Stimulated activated CD8-positive, alpha-beta memory T cell treated with anti-CD3 and anti-CD28 coated beads, Interleukin-2, amount 100 ng/mL, for 1 hour (primary cell): ENCODE data around the gene CD1E.
"Not testable (repeated sequence)": the region's sequence is repeated elsewhere in the genome, so short reads cannot be mapped to it uniquely, and the experiment has no call there.

Source experiments
- DNase-seq, 2 donors: peaks; one replicate each; pipeline ENCODE4 v3.0.0-alpha.2; 2020; ENCODE audit warnings: low read depth in 2 of 2

CD1E gene

DNA sequence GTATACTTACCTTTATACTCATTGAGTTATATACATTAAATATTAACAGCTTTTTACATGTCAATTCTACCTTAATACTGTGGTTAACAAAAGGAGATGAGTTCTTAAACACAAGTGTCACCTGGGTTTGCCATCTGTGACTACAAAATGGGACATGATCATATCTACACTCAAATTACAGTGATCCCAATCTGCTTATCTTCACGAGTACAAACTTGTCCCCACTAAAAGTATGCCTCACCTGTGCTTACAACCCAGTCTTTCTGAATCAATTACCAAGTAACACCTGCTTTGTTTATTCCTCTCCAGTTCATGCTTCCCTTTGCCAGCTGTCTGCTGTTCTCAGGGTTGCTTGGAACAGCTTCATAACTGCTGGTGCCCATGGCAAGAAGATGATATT, 8.8 kb downstream of the CD1E start:
- DNase-seq: no peak

DNA sequence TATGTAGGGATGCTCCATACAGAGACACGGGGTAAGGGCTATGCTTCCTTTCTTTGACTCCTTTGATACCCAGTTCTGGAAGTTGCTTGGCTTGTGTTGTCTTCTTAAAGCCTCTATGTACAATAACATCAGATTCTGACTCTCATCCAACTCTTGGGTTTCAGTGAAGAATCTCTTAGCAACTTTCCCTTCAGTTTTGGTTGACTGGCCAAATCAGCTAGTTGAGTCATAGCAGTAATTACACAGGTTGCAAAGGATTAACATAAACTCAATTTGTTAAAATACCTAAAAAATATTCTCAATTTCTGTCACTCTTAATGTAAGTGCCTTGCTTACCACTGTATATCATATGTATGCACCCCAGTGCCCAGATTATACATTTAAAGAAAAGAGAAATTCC, 9.2 kb downstream of the CD1E start:
- DNase-seq: no peak

DNA sequence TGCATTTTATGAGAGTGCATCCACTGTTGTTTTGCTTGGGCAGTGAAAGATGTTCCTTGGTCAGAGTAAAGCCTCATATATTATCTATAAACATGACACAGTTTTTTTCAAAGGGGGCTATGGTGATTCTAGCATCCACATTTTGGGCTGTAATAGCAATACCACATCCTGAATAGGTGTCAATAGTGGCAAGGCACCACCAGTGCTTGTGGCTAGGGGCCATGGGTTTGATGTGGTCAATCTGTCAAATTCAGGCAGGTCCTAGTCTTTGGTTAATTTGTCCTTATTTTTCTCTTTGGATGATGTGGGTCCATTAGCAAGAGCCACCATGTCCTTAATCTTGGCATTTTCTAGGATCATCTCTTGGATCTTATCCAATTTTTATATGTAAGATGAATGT, 13.1 kb downstream of the CD1E start:
- no peak for DNase-seq

DNA sequence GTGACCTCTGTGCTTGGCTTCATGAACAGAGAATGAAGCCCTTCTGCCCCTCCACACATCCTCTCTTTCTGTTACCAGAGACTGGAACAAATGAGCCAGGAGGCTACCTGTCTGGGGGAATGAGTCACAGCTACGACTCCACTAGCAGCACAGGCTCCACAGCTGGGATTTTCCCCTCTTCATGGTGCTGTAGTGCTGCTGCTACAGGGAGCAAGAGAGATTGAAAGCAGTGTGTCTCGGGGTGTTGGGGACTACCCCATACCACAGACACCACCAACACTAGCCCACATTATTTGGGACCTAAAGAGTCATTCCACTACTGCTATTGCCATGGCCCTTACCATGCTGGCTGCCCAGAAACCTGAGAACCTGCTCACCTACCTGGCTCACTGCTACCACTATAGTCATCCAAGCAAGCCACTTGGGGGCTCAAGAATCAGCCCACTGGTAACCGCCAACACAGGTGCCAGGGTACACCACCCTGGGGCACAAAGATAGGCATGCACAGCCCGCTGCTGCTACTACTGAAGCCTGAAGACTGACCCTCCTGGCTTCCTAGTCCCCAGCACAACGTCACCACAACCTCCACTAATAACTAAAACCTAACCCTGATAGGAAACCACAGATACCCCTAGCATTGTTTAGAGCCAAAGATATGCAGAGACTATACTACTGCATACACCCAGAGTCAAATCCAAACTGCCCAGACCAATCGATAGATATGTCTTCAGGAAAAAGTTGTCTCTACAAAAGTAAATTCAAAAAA, 17.7 kb downstream of the CD1E start:
- DNase-seq: no peak

DNA sequence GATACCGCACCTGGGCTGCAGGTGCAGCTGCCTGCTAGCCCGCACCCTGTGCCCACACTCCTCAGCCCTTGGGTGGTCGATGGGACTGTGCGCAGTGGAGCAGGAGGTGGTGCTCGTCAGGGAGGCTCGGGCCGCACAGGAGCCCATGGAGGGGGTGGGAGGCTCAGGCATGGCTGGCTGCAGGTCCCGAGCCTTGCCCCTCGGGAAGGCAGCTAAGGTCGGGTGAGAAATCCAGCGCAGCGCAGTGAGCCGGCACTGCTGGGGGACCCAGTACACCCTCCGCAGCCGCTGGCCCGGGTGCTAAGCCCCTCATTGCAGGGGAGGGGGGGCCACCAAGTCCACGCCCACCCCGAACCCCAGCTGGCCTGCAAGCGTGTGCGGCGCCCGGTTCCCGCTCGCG, 20.4 kb downstream of the CD1E start:
- DNase-seq: not testable (repeated sequence)

DNA sequence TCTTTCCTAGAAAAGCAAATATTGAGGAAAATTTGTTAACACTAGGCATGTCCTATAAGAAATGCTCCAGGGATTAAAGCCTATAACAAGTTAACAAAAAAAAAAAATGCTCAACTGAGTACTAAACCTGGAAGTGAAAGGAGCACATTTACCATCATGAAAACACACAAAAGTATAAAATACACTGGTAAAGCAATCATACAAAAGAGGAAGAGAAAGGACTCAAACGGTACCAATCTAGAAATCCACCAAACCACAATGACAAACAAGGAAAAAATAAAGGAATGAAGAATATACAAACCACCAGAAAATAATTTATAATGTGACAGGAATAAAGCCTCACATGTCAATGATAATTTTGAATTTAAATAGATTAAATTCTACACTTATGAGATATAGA, 21.2 kb downstream of the CD1E start:
- DNase-seq: no peak

DNA sequence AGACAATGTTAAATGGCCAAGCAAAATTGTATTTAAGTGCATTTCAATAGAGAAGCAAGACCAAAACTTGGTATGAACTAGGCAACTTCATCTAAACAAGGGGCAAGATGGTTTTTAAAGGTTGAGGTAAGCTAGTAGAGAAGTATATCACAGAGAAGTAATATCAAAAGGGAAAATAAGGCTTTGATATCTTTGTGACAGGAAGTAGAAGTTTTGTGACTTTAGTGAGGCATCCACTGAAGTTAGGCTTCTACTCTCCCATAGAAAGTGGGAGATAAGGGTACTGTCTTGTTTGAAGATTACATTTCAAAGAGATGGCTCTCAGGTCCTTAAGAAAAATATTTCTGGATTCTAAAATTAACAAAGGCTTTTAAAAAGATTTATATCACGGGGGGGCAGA, 36.6 kb downstream of the CD1E start:
- no peak for DNase-seq

DNA sequence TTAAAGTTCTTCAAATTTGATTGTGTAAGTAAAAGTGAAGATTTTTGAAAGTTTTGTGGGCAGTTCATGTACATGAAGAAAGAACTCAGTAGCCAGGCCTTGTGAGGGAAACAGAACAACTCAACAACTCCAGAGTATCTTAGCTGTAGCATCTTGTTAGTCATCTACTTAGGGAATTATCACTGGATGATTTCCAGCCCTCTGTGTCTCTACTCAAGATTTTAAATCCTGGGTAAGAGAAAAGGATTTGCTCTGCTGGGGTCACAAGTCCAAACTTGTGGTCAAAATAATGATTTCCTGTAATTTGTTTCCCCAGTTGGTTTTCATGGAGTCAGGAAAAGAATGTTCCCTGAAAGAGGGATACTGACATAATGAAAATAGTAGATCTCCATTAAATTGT, 37.4 kb downstream of the CD1E start:
- DNase-seq: no peak

DNA sequence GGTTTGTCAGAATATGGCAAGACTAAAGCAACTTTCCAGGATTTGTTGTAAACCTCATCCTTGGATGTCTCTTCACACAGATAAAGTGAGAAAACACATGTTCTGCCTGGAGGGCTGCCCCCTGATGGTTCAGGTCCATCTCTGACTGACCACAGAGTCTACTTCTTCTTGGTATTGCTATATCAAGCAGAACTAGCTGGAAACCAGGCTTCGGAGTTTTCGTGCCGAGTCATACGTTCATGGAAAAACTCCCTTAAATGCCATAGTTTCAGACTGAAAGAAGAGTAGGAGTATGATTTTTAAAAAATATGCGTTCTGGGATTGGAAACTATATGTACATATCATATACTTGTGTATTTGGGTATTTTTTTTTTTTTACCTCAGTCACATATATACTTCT, 39.8 kb downstream of the CD1E start:
- no peak for DNase-seq

DNA sequence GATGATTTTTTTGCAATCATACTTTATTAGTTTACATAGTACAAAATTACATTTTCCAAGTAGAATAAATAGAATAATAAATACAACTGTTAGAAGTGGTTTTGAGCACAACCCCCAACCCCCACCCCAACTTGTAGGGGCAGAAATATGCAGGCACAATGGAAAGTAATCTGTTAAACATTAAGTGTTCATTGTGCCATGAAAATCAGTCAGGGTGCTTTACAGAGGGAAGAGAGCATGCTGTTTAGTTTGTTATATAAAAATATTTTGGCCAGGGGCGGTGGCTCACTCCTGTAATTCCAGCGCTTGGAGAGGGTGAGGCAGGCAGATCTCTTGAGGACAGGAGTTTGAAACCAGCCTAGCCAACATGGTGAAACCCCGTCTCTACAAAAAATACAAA, 43.0 kb downstream of the CD1E start:
- DNase-seq: no peak

DNA sequence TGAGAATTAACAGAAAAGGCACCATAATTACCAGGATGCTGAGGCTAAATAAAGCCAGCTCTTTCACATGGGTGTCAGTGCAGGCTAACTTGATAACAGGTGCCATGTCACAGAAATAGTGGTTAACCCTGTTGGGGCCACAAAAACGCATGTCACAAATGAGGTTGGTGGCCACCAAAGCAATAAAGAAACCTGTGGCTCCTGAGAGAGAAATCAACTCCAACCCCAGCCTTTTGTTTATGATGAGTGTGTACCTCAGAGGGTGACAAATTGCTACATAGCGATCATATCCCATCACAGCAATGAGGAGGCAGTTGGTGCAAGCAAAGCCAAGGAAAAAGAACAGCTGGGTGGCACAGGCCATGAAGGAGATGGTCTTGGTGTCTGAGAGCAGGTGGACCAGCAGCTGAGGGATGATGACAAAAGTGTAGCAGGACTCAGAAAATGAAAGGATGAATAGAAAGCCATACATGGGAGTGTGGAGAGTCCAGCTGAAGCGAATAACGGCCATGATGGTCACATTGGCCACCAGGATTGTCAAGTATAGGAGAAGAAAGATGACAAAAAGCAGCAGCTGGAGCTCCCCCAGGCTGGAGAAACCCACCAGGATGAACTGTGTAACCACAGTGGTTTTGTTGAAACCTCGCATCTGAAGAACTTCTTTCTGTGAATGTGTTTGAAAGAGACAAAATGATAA, 45.3 kb downstream of the CD1E start, which contains the start of gene OR10T2:
Gene OR10T2, minus strand, starts transcription at position 649 of the 697 bp plus-strand sequence. Its CDS starts 0 bp downstream, at position 649.
- no peak for DNase-seq

DNA sequence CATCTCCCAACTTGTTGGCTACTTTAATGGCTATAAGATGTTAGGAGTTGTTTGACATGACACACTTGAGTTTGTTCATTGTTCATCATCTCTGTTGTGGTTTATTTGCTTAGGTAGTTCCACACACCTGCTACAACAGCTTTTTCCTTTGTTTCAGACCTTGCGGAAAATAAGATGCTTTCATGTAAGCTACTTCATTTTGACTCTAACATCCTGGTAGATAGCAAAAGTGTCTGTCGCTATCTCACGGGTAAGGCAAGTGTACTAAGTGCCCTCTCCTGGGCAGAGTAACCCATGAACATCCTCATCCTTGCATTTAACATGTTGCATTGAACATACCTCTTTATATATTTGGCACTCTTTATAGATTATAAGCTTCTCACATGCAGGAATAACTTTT, 47.2 kb downstream of the CD1E start:
- DNase-seq: no peak

DNA sequence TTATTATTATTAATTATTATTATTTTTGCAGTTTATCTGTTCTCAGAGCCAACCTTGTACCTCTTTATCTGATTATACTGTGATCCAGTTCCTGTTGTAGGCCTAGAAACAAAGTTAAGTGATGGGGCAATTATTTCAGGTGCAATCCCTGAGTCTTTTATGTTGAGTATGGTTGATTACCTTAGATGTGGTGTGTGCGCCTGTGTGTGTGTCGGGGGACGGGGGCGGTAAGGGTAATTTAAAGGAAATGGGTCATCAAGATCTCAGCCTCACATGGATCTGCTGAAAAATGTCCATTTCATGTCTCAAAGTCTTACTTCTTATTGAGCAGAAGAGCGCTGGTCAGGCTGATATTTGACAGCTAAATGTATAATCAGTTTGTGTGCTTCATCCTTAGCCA, 53.4 kb downstream of the CD1E start:
- no peak for DNase-seq
